ENCODE measurements around the gene RALGPS1.
"Not testable (repeated sequence)": the region's sequence is repeated elsewhere in the genome, so short reads cannot be mapped to it uniquely, and the experiment has no call there.

The RALGPS1 gene

GRCh38 chr9:127170652-127171051, 256.1 kb downstream of the RALGPS1 start:
- Histone ChIP-seq H3K9ac (ENCODE audit: low read depth, low read length) (no peak overlapping the region), H3K9me3 (ENCODE audit: control insufficient read depth, insufficient read depth, low read length) (no peaks in the 10 kb centered on the region), H3K36me3 (ENCODE audit: insufficient read depth, low read length) (peaks cover 2% of the 10 kb centered on the region; the same call in 1 of the 2 replicates), H3K4me1 (ENCODE audit: insufficient read depth, low read length) (no peaks in the 10 kb centered on the region)

GRCh38 chr9:127171348-127171747, 256.8 kb downstream of the RALGPS1 start:
- not testable (repeated sequence) for H3K9me3 ChIP-seq (ENCODE audit: control insufficient read depth, insufficient read depth, low read length); H3K4me1 ChIP-seq (ENCODE audit: insufficient read depth, low read length); H3K9ac ChIP-seq (ENCODE audit: low read depth, low read length); H3K36me3 ChIP-seq (ENCODE audit: insufficient read depth, low read length)

- Histone ChIP-seq H3K4me1 (ENCODE audit: insufficient read depth, low read length) (no peaks in the 10 kb centered on the region), H3K9me3 (ENCODE audit: control insufficient read depth, insufficient read depth, low read length) (no peaks in the 10 kb centered on the region), H3K36me3 (ENCODE audit: insufficient read depth, low read length) (peaks cover 2% of the 10 kb centered on the region; the same call in 1 of the 2 replicates), H3K9ac (ENCODE audit: low read depth, low read length) (no peak overlapping the region)
Measured at GRCh38 chr9:127172066-127172707, 257.6 kb downstream of the RALGPS1 start.

DNA sequence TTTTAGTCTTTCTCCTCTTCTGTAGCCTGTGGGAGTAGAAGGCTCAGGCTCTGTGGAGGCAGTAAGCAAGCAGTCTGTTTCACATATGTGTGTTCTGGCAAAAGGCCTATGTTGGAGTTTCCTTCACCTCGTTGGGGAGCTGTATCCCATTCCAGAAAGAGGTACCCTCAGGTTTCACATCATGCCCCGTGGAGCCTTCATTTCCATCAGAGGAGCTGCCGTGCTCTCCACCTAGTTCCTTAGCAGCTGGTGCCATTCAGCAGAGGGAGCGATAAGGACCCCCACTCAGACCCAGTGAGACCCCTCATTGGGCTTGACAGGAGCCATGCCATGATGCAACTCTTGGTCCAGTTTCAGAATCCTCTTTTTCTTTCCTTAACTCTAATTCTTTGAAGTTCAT, 258.5 kb downstream of the RALGPS1 start:
- no peaks in the 10 kb centered on the region for H3K4me1 ChIP-seq (ENCODE audit: insufficient read depth, low read length)
- H3K9ac ChIP-seq (ENCODE audit: low read depth, low read length) = no peak overlapping the region
- no peaks in the 10 kb centered on the region for H3K9me3 ChIP-seq (ENCODE audit: control insufficient read depth, insufficient read depth, low read length)
- peaks cover 2% of the 10 kb centered on the region; the same call in 1 of the 2 replicates for H3K36me3 ChIP-seq (ENCODE audit: insufficient read depth, low read length)

DNA sequence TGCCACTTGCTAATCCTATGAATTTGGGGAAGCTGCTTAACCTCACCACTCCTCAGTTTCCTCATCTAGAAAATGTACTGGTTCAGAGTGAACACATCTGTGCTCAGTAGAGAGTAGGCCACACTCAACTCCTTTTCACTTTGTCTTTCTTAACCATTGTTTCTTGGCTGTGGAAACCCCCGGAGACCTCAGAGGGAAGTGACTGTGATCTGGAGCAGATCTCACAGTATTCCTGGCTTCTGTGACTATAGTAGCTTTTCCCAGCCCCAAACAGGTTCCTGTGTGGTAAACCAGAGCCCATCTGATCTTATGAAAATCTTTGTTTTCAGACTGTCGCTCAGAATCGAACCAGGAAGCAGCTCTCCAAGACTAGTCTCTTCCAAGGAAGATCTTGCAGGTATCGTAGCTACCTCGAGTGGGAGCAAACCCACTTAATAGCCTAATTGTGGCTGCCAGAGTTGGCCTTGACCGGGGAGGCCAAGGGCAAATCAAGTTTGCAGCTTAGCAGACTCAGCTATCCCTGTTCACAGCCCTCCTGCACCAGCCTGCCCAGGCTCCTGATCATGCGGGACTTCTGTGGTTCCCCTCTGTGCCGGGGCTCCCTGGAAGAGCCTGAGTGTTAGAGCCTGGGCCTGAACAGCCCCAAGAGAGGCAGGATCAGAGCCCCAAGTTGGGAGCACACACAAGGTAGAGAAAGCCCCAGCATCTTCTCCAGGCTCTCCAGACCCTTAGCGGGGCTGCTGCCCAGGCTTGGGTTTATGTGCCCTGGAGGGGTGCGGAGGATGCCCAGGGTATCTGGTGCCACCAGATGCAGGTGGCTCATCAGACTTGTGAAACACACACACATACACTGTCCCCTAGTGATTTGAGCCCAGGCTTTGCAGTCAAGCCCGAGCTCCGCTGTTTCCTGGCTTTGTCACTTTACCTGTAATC, 260.1 kb downstream of the RALGPS1 start:
- 0 out of 2 replicates have a peak, but pooled peaks cover 4% of the 10 kb centered on the region for H3K4me1 ChIP-seq (ENCODE audit: insufficient read depth, low read length)
- H3K36me3 ChIP-seq (ENCODE audit: insufficient read depth, low read length) = peaks cover 2% of the 10 kb centered on the region; the same call in 1 of the 2 replicates
- H3K9ac ChIP-seq (ENCODE audit: low read depth, low read length) = no peak overlapping the region
- no peaks in the 10 kb centered on the region for H3K9me3 ChIP-seq (ENCODE audit: control insufficient read depth, insufficient read depth, low read length)

- H3K4me1 ChIP-seq (ENCODE audit: insufficient read depth, low read length) = 0 out of 2 replicates have a peak, but pooled peaks cover 4% of the 10 kb centered on the region
- no peak overlapping the region for H3K9ac ChIP-seq (ENCODE audit: low read depth, low read length)
- H3K9me3 ChIP-seq (ENCODE audit: control insufficient read depth, insufficient read depth, low read length) = no peaks in the 10 kb centered on the region
- H3K36me3 ChIP-seq (ENCODE audit: insufficient read depth, low read length) = peaks cover 2% of the 10 kb centered on the region; the same call in 1 of the 2 replicates
Measured at GRCh38 chr9:127175319-127175715, 260.7 kb downstream of the RALGPS1 start.

GRCh38 chr9:127175764-127176163, 261.2 kb downstream of the RALGPS1 start:
- H3K36me3 ChIP-seq (ENCODE audit: insufficient read depth, low read length) = peaks cover 2% of the 10 kb centered on the region; the same call in 1 of the 2 replicates
- no peak overlapping the region for H3K9ac ChIP-seq (ENCODE audit: low read depth, low read length)
- 0 out of 2 replicates have a peak, but pooled peaks cover 4% of the 10 kb centered on the region for H3K4me1 ChIP-seq (ENCODE audit: insufficient read depth, low read length)
- H3K9me3 ChIP-seq (ENCODE audit: control insufficient read depth, insufficient read depth, low read length) = no peaks in the 10 kb centered on the region

- Histone ChIP-seq H3K9me3 (ENCODE audit: control insufficient read depth, insufficient read depth, low read length) (no peaks in the 10 kb centered on the region), H3K4me1 (ENCODE audit: insufficient read depth, low read length) (0 out of 2 replicates have a peak, but pooled peaks cover 4% of the 10 kb centered on the region), H3K36me3 (ENCODE audit: insufficient read depth, low read length) (peaks cover 2% of the 10 kb centered on the region; the same call in 1 of the 2 replicates), H3K9ac (ENCODE audit: low read depth, low read length) (no peak overlapping the region)
Measured at GRCh38 chr9:127176631-127177030, 262.0 kb downstream of the RALGPS1 start.

DNA sequence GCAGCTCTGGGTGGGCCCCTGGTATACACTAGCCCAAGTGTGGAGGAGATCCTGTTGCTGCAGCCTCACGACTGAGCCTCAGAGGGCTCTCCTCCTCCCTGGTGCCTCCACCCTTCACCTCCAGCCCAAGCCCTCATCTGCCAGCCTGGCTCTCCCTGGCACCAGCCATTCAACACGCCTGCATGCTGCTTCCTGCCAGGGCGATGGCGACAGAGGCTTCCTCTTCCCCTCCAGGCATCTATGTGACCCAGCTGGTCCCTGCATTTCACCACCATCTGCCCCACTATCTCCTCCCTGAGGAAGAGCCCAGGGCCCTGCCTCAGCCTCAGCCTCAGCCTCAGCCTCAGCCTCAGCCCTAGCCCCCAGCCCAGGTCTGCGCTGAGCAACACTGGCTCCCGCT, 262.6 kb downstream of the RALGPS1 start:
- Histone ChIP-seq H3K36me3 (ENCODE audit: insufficient read depth, low read length) (peaks cover 2% of the 10 kb centered on the region; the same call in 1 of the 2 replicates), H3K9me3 (ENCODE audit: control insufficient read depth, insufficient read depth, low read length) (no peaks in the 10 kb centered on the region), H3K4me1 (ENCODE audit: insufficient read depth, low read length) (0 out of 2 replicates have a peak, but pooled peaks cover 4% of the 10 kb centered on the region), H3K9ac (ENCODE audit: low read depth, low read length) (no peak overlapping the region)

- H3K4me1 ChIP-seq (ENCODE audit: insufficient read depth, low read length) = 0 out of 2 replicates have a peak, but pooled peaks cover 4% of the 10 kb centered on the region
- no peaks in the 10 kb centered on the region for H3K9me3 ChIP-seq (ENCODE audit: control insufficient read depth, insufficient read depth, low read length)
Measured at GRCh38 chr9:127177665-127178265, 263.2 kb downstream of the RALGPS1 start.

DNA sequence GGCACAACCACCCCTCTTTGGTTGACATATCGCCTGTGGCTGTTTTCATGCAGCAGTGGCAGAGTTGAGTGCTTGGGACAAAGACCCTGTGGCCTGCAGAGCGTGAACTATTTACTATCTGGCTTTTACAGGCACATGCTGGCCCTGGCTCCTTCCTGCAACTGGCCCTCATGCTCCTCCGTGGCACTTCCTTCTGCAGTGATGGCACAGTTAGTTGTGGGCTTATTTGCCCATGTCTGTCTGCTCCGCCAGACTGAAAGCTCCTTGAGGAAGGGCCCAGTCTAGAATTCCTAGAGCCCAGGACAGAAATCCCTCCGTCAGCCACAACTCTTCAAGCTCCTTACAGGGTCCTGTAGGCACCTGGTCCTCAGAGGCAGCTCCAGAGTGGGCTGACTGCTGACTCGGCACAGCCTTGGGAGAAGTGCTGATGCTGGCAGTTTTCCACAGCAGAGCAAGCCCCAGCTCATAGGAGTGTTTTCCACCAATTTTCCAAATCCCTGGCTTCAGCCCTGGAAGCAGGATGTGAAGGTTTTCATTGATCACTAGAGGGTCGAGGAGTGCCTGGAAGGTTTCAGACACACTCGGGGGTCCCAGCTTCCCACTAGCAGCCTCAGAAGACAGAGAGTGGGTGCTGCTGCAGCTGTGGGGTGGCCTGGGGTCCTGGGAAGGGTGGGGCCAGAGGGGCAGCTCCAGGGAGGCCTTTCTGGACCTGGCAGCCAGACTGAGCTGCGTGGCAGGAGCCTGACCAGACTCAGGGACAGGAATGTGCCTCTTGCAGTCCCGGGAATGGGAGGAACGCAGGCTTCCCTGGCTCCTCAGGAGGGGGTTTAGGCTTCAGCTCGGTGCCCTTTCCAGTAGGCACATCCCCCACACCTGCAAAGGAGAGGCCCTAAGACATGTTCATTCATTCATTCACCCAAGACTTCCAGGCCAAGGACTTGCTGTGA, 264.4 kb downstream of the RALGPS1 start:
- no peak overlapping the region for H3K9ac ChIP-seq (ENCODE audit: low read depth, low read length)
- H3K4me1 ChIP-seq (ENCODE audit: insufficient read depth, low read length) = 0 out of 2 replicates have a peak, but pooled peaks cover 4% of the 10 kb centered on the region
- H3K9me3 ChIP-seq (ENCODE audit: control insufficient read depth, insufficient read depth, low read length) = no peaks in the 10 kb centered on the region
- H3K36me3 ChIP-seq (ENCODE audit: insufficient read depth, low read length) = peaks cover 2% of the 10 kb centered on the region; the same call in 1 of the 2 replicates

More at GRCh38 chr9:127177665-127178265, 263.2 kb downstream of the RALGPS1 start:
- peaks cover 2% of the 10 kb centered on the region; the same call in 1 of the 2 replicates for H3K36me3 ChIP-seq (ENCODE audit: insufficient read depth, low read length)
- H3K9ac ChIP-seq (ENCODE audit: low read depth, low read length) = no peak overlapping the region

DNA sequence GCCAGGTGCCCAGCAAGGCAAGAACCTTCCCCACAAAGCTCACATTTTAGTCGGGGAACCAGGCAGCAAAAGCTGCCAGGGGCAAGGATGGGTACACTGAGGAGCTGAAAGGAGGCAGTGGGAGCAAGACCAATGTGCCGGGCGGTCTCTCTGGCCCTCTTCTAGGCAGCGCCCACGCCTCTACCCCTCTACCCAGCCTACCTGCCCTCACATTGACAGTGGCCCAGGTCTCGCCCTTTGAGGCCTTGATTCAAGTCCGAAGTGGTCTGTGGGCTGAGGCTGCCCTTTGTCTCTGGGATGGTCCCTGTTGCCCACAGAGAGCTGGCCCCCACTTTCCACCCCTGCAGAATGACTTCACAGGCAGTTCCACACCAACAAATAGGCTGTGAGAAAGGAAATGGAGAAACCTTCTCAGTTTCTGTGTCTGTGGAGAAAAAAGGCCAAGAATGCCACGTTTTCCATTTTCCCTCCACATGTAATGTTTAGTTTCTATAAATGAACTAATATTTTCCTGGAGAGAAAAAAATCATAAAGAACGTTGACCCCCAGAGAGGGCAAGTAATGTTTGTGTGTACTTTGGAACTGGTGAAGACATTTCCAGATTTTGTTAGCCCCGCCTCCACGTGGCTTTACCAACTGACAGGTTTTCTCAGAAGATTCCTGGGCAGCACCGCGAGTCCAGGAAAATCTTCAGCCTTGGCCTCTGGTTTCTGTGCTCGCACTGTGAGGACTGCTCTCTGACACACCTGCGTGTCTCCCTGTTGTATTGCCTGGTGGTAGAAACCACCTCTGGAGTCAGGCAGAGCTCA, 265.3 kb downstream of the RALGPS1 start:
- Histone ChIP-seq H3K4me1 (ENCODE audit: insufficient read depth, low read length) (0 out of 2 replicates have a peak, but pooled peaks cover 4% of the 10 kb centered on the region), H3K36me3 (ENCODE audit: insufficient read depth, low read length) (peaks cover 2% of the 10 kb centered on the region; the same call in 1 of the 2 replicates), H3K9ac (ENCODE audit: low read depth, low read length) (no peak overlapping the region), H3K9me3 (ENCODE audit: control insufficient read depth, insufficient read depth, low read length) (no peaks in the 10 kb centered on the region)
